NB4 (cell line): ENCODE measurements around the gene HRAS.

ENCODE experiments used
- CTCF ChIP-seq: IDR thresholded peaks from one replicate; pipeline ENCODE4 v1.5.1; 2012; ENCODE audit warnings: low read depth, low read length
- TF ChIP-seq, protein P1 (sequence below): IDR thresholded peaks from 2 replicates; pipeline ENCODE4 v1.6.1; 2011; ENCODE audit warnings: low read depth, low read length

GRCh38 chr11:506995-507726 lies 28.2 kb downstream of the HRAS start, which contains the start of gene RNH1:
- no peak for TF ChIP-seq CTCF
- TF ChIP-seq, protein P1, sequence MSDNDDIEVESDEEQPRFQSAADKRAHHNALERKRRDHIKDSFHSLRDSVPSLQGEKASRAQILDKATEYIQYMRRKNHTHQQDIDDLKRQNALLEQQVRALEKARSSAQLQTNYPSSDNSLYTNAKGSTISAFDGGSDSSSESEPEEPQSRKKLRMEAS: no peak
